Measurements from ENCODE around the gene FAIM2.
"Not testable (repeated sequence)": the region's sequence is repeated elsewhere in the genome, so short reads cannot be mapped to it uniquely, and the experiment has no call there.

Gene FAIM2

GRCh38 chr12:49893753-49894750, 9.6 kb downstream of the FAIM2 start:
- DNase-seq, result no peak

- DNase-seq, result no peak
These were observed 10.9 kb downstream of the FAIM2 start for GRCh38 chr12:49892732-49893317.

GRCh38 chr12:49892084-49892731, 11.5 kb downstream of the FAIM2 start:
- no peak for DNase-seq

GRCh38 chr12:49891476-49891875, 12.2 kb downstream of the FAIM2 start:
- DNase-seq, result no peak

GRCh38 chr12:49891012-49891411, 12.7 kb downstream of the FAIM2 start:
- no peak for DNase-seq

GRCh38 chr12:49890096-49890461, 13.6 kb downstream of the FAIM2 start:
- DNase-seq, result no peak

- no peak for DNase-seq
These were observed 14.2 kb downstream of the FAIM2 start for GRCh38 chr12:49889361-49890095.

- no peak for DNase-seq
These were observed 15.1 kb downstream of the FAIM2 start for GRCh38 chr12:49888461-49889151.

- DNase-seq, result no peak
These were observed 15.9 kb downstream of the FAIM2 start for GRCh38 chr12:49887536-49888401.

- DNase-seq, result no peak
These were observed 16.6 kb downstream of the FAIM2 start for GRCh38 chr12:49887091-49887490.

- DNase-seq, result no peak
These were observed 17.8 kb downstream of the FAIM2 start for GRCh38 chr12:49885663-49886461.

GRCh38 chr12:49885118-49885517, 18.6 kb downstream of the FAIM2 start:
- no peak for DNase-seq

GRCh38 chr12:49882851-49883464, 20.7 kb downstream of the FAIM2 start:
- DNase-seq, result no peak

GRCh38 chr12:49882248-49882850, 21.4 kb downstream of the FAIM2 start:
- DNase-seq, result no peak

- DNase-seq, result no peak
These were observed 22.1 kb downstream of the FAIM2 start for GRCh38 chr12:49881415-49882247.

GRCh38 chr12:49880756-49881414, 22.8 kb downstream of the FAIM2 start:
- no peak for DNase-seq

- DNase-seq, result not testable (repeated sequence)
These were observed 24.6 kb downstream of the FAIM2 start for GRCh38 chr12:49879065-49879464.

GRCh38 chr12:49878021-49878420, 25.7 kb downstream of the FAIM2 start:
- no peak for DNase-seq
